Lung (tissue), 12 donors: ENCODE measurements around the gene S100A5. TPM values are rescaled to one million over a fixed set of nuclear protein-coding genes. Genes with fewer than 3 reads are reported as not detected.

ENCODE experiments used
- ATAC-seq: fragments of 200-7000 bp; cut with Tn5 transposase; one replicate; pipeline ENCODE4 v1.9.1; 2020; ENCODE audit warnings: moderate number of reproducible peaks; ENCODE audit not compliant: insufficient read depth, low FRiP score
- DNase-seq, 3 donors: peaks; one replicate each; pipeline ENCODE4 v3.0.0-alpha.2; 2013 to 2017
- H3K27ac ChIP-seq, 2 donors: one replicate each; pipeline ENCODE4 v1.5.1; 2013; ENCODE audit warnings: mild to moderate bottlenecking in 2 of 2, moderate library complexity in 2 of 2, control low read depth in 1 of 2, inconsistent platforms in 1 of 2, low read depth in 1 of 2, low read length in 1 of 2
- H3K27me3 ChIP-seq, 3 donors: one replicate each; pipeline ENCODE4 v1.5.1; 2013; ENCODE audit warnings: low read length in 2 of 3; ENCODE audit not compliant: control insufficient read depth in 3 of 3, insufficient read depth in 3 of 3
- H3K36me3 ChIP-seq, 4 donors: one replicate each; pipeline ENCODE4 v1.5.1; 2013; ENCODE audit warnings: low read length in 4 of 4, mild to moderate bottlenecking in 1 of 4, moderate library complexity in 1 of 4; ENCODE audit not compliant: control insufficient read depth in 4 of 4, insufficient read depth in 4 of 4
- H3K4me1 ChIP-seq, 5 donors: one replicate each; pipeline ENCODE4 v1.5.1; 2013; ENCODE audit warnings: low read length in 5 of 5, mild to moderate bottlenecking in 2 of 5, moderate library complexity in 1 of 5; ENCODE audit not compliant: control insufficient read depth in 5 of 5, insufficient read depth in 5 of 5
- H3K4me3 ChIP-seq: one replicate; pipeline ENCODE4 v1.5.1; 2013; ENCODE audit warnings: mild to moderate bottlenecking, control low read depth, moderate library complexity
- H3K9ac ChIP-seq, 2 donors: one replicate each; pipeline ENCODE4 v1.5.1; 2013; ENCODE audit warnings: low read length in 2 of 2, control low read depth in 1 of 2; ENCODE audit not compliant: insufficient read depth in 1 of 2
- H3K9me3 ChIP-seq, 4 donors: one replicate each; pipeline ENCODE4 v1.5.1; 2013; ENCODE audit warnings: low read length in 3 of 4, mild to moderate bottlenecking in 1 of 4, moderate library complexity in 1 of 4; ENCODE audit not compliant: control insufficient read depth in 4 of 4, insufficient read depth in 3 of 4
- CTCF ChIP-seq: IDR thresholded peaks from 2 replicates; pipeline ENCODE4 v1.5.1; 2012; ENCODE audit warnings: mild to moderate bottlenecking; ENCODE audit errors: control extremely low read depth, extremely low read depth
- WGBS, 2 donors: extraction: QIAGEN DNeasy Blood & Tissue Kit; methylation state at CpG; one replicate each; pipeline ENCODE4 v1.1.7; 2013; 5-methylcytosine and 5-hydroxymethylcytosine counted together
- polyA plus RNA-seq, 2 donors: library from polyadenylated mRNA; stranded (reverse); fragments of 200-250 nt; gene quantifications; one replicate each; pipeline ENCODE4 v1.2.1, GENCODE V29; 2013
- total RNA-seq, 2 donors: library from RNA; depleted of rRNA in 1 of 2; stranded (reverse); fragments of >200 nt in 1 of 2; gene quantifications; one replicate each; pipeline ENCODE4 v1.2.1, GENCODE V29; 2014 to 2021
- donor health status: control.
- donor health status: control.
- donor health status: Bipolar disorder and iron deficiency.
- donor health status: healthy.
- donor health status: DM: yes; HTN: yes; CAD: no.

S100A5 gene
- total and polyA plus RNA-seq, 4 donors = 0.31 to 0.32 (median 0.31) TPM; not detected in 1

- WGBS, 2 donors = 82 to 92% methylated on average over 3 to 4 of the region's 4 CpGs
- no peaks in the 10 kb centered on the region for H3K9me3 ChIP-seq
- ATAC-seq (no peak), DNase-seq (no peak)
- no peak overlapping the region for H3K9ac ChIP-seq
- no peak overlapping the region for H3K27ac ChIP-seq
- TF ChIP-seq CTCF = no peak
- peaks cover 0 to 3% (median 0%) of the 10 kb centered on the region in 4 donors for H3K36me3 ChIP-seq
- H3K4me1 ChIP-seq = peaks cover 0 to 27% (median 17%) of the 10 kb centered on the region in 5 donors
- H3K27me3 ChIP-seq = no peaks in the 10 kb centered on the region
- H3K4me3 ChIP-seq = no peak overlapping the region
These were observed 1.2 kb downstream of the S100A5 start for GRCh38 chr1:153539395-153540093.

GRCh38 chr1:153538315-153538821, 2.4 kb downstream of the S100A5 start:
- H3K27me3 ChIP-seq = no peaks in the 10 kb centered on the region
- H3K9ac ChIP-seq = no peak overlapping the region
- no peak for ATAC-seq
- no peak overlapping the region for H3K27ac ChIP-seq
- H3K36me3 ChIP-seq = peaks cover 0 to 3% (median 0%) of the 10 kb centered on the region in 4 donors
- no peak for DNase-seq
- no peak for TF ChIP-seq CTCF
- WGBS, 2 donors = 77 to 90% methylated on average over 6 of the region's 6 CpGs
- no peak overlapping the region for H3K4me3 ChIP-seq
- peaks cover 0 to 27% (median 19%) of the 10 kb centered on the region in 5 donors for H3K4me1 ChIP-seq
- H3K9me3 ChIP-seq = no peaks in the 10 kb centered on the region

- no peaks in the 10 kb centered on the region for H3K27me3 ChIP-seq
- H3K9ac ChIP-seq = no peak overlapping the region
- DNase-seq = no peak
- no peak for ATAC-seq
- H3K4me3 ChIP-seq = no peak overlapping the region
- TF ChIP-seq CTCF = no peak
- peaks cover 0 to 3% (median 0%) of the 10 kb centered on the region in 4 donors for H3K36me3 ChIP-seq
- H3K4me1 ChIP-seq = peaks cover 0 to 32% (median 18%) of the 10 kb centered on the region in 5 donors
- H3K27ac ChIP-seq = peak overlapping the region in 1 of 2 donors; percentile 99
- no peaks in the 10 kb centered on the region for H3K9me3 ChIP-seq
- WGBS, 2 donors = 95 to 100% methylated on average over 6 of the region's 6 CpGs
These were observed 3.4 kb downstream of the S100A5 start for GRCh38 chr1:153537376-153537730.
